Heart left ventricle (tissue), 16 donors: ENCODE results near the gene MUCL3. TPM values are rescaled to one million over a fixed set of nuclear protein-coding genes. Genes with fewer than 3 reads are reported as not detected.
A peak's percentile ranks its signal among the peaks of the same experiment; 100 is the strongest.

ENCODE experiments used
- ATAC-seq, 4 donors: fragments of 200-7000 bp; cut with Tn5 transposase; one replicate each; pipeline ENCODE4 v1.9.1; 2020 to 2022; ENCODE audit warnings: moderate library complexity in 4 of 4, mild to moderate bottlenecking in 3 of 4, moderate number of reproducible peaks in 1 of 4
- DNase-seq, 5 donors: peaks; one replicate each; pipeline ENCODE4 v3.0.0-alpha.2; 2020
- H3K27ac ChIP-seq, 12 donors: fragments of 200-600 bp; sonication (generic) in 4 of 12; one replicate each; pipeline versions ENCODE4 v1.5.0 to v1.8.0; 2016 to 2022; ENCODE audit warnings: mild to moderate bottlenecking in 2 of 12
- H3K27me3 ChIP-seq, 9 donors: fragments of 200-600 bp; sonication (generic) in 2 of 9; one replicate each; pipeline versions ENCODE4 v1.5.1 to v1.8.0; 2016 to 2022; ENCODE audit warnings: mild to moderate bottlenecking in 3 of 9
- H3K36me3 ChIP-seq, 9 donors: fragments of 200-600 bp; sonication (generic) in 2 of 9; one replicate each; pipeline versions ENCODE4 v1.5.0 to v1.8.0; 2018 to 2022; ENCODE audit warnings: mild to moderate bottlenecking in 2 of 9
- H3K4me1 ChIP-seq, 12 donors: fragments of 200-600 bp; sonication (generic) in 4 of 12; one replicate each; pipeline versions ENCODE4 v1.5.0 to v1.8.0; 2016 to 2022; ENCODE audit warnings: mild to moderate bottlenecking in 3 of 12
- H3K4me3 ChIP-seq, 12 donors: fragments of 200-600 bp; sonication (generic) in 4 of 12; one replicate each; pipeline versions ENCODE4 v1.5.0 to v1.8.0; 2017 to 2022; ENCODE audit warnings: mild to moderate bottlenecking in 9 of 12, moderate library complexity in 4 of 12
- H3K9me3 ChIP-seq, 12 donors: fragments of 200-600 bp; sonication (generic) in 4 of 12; one replicate each; pipeline versions ENCODE4 v1.5.0 to v1.8.0; 2016 to 2022; ENCODE audit warnings: mild to moderate bottlenecking in 1 of 12
- CTCF ChIP-seq, 12 donors: fragments of 200-600 bp; sonication (generic) in 4 of 12; IDR thresholded peaks; one replicate each; pipeline versions ENCODE4 v1.5.0 to v1.8.0; 2018 to 2022; ENCODE audit warnings: antibody characterized with exemption in 12 of 12, mild to moderate bottlenecking in 5 of 12
- POLR2A ChIP-seq, 2 donors: fragments of 450-650 bp; IDR thresholded peaks; one replicate each; pipeline ENCODE4 v1.6.1; 2017; ENCODE audit warnings: antibody characterized with exemption in 2 of 2, mild to moderate bottlenecking in 2 of 2, moderate library complexity in 2 of 2
- WGBS, 4 donors: extraction: QIAGEN DNeasy Blood & Tissue Kit in 2 of 4; methylation state at CpG; one replicate each; pipeline versions ENCODE4 v1.1.5 to v1.1.7; 2013 to 2018; 5-methylcytosine and 5-hydroxymethylcytosine counted together
- intact Hi-C, 10 donors: fragments of 100-400 bp; cut with DNase I; formaldehyde crosslinking; loops; one replicate each; pipeline versions ENCODE4 v1.11.1 to v1.14.2; 2022
- polyA plus RNA-seq, 2 donors: library from polyadenylated mRNA; stranded (reverse); fragments of 200-250 nt; gene quantifications; one replicate each; pipeline ENCODE4 v1.2.3, GENCODE V29; 2013
- total RNA-seq, 9 donors: library from RNA; depleted of rRNA in 2 of 9; stranded (reverse); fragments of >200 nt in 2 of 9; fragmentation: NEBNext Ultra II Directional in 3 of 9; extraction: Animal tissue kit (Norgen Biotek cat#: 25700) in 3 of 9; gene quantifications; one replicate each; pipeline versions ENCODE4 v1.1.0 to v1.2.4, GENCODE V29; 2016 to 2023
- donor health status: ischemic (EF 13 %, LVEDD 7.1; RV severe dilation, severe dysfunction).
- donor health status: healthy with polysubstance abuse.
- donor health status: DM: no; HTN: yes; CAD: no.
- donor health status: DM: no; HTN: no; CAD: no.
- donor health status: ischemic (EF 25% LVEDD 6.9; RV normal size, moderate dysfunction).
- donor health status: ischemic (EF 25% LVEDD 5.7; RV mildly dilated, moderate dysfunction).
- donor health status: healthy.
- donor health status: DM: yes; HTN: yes; CAD: no.
- donor health status: ischemic (EF 35%, LVEDD 5.7; RV mildly dilated, moderate dysfunction).
- donor health status: nonischemic (EF 11% LVEDD 7.7; RV severe dilation, severe dysfunction).
- donor health status: DM: yes; HTN: yes; CAD: no.
- donor health status: PGD.
- donor health status: ischemic (EF 29% LVEDD 5.4; RV normal size, mild dysfunction).
- donor health status: nonischemic (EF 23%, LVEDD 6.1; RV moderate dilation, normal function).

MUCL3 gene
- total and polyA plus RNA-seq, 11 donors = 0.03 to 0.11 TPM; not detected in 9

GRCh38 chr6:30948811-30949210 is 8.0 kb downstream of the MUCL3 start:
- intact Hi-C loops = loop anchor here in 1 of 10 donors (10.0 kb wide), 1 partner anchor 56 kb away; no protein-coding TSS in a partner anchor
- Histone ChIP-seq H3K36me3 (no peaks in the 10 kb centered on the region), H3K4me1 (no peaks in the 10 kb centered on the region), H3K27ac (no peak overlapping the region), H3K9me3 (no peaks in the 10 kb centered on the region), H3K4me3 (no peak overlapping the region), H3K27me3 (peaks cover 0 to 8% (median 0%) of the 10 kb centered on the region in 9 donors)
- TF ChIP-seq POLR2A (IDR thresholded peaks at IDR 0.05) (no peak), CTCF (IDR thresholded peaks at IDR 0.05) (no peak)
- ATAC-seq (no peak), DNase-seq (no peak)
- 93 to 96% (median 94%) methylated on average over 6 of the region's 6 CpGs for WGBS, 4 donors

GRCh38 chr6:30951907-30952469 is 11.2 kb downstream of the MUCL3 start:
- Histone ChIP-seq H3K36me3 (no peaks in the 10 kb centered on the region), H3K4me3 (no peak overlapping the region), H3K27ac (no peak overlapping the region), H3K9me3 (no peaks in the 10 kb centered on the region), H3K4me1 (peaks cover 0 to 15% (median 0%) of the 10 kb centered on the region in 12 donors), H3K27me3 (peaks cover 0 to 31% (median 0%) of the 10 kb centered on the region in 9 donors)
- DNase-seq (no peak), ATAC-seq (no peak)
- intact Hi-C loops = no loop called here
- no peak for TF ChIP-seq POLR2A (IDR thresholded peaks at IDR 0.05)
- 79 to 92% (median 86%) methylated on average over 5 of the region's 5 CpGs for WGBS, 4 donors

GRCh38 chr6:30954631-30955366 is 14.0 kb downstream of the MUCL3 start:
- Histone ChIP-seq H3K4me3 (peak overlapping the region in 11 of 12 donors; percentile 23 to 60 (median 51)), H3K4me1 (peaks cover 0 to 15% (median 0%) of the 10 kb centered on the region in 12 donors), H3K36me3 (no peaks in the 10 kb centered on the region), H3K27me3 (peaks cover 0 to 38% (median 0%) of the 10 kb centered on the region in 9 donors), H3K27ac (peak overlapping the region in 4 of 12 donors; percentile 31 to 63 (median 38)), H3K9me3 (no peaks in the 10 kb centered on the region)
- no peak for TF ChIP-seq POLR2A (IDR thresholded peaks at IDR 0.05)
- TF ChIP-seq CTCF (IDR thresholded peaks at IDR 0.05) = no peak
- DNase-seq = no peak
- WGBS, 4 donors = 58 to 77% (median 66%) methylated on average over 9 of the region's 9 CpGs
- peak in 3 of 4 donors; percentile 9 to 25 (median 14) for ATAC-seq
- intact Hi-C loops = no loop called here

GRCh38 chr6:30955367-30956042 is 14.7 kb downstream of the MUCL3 start:
- Histone ChIP-seq H3K9me3 (no peaks in the 10 kb centered on the region), H3K4me3 (peak overlapping the region; percentile 15 to 60 (median 51)), H3K27ac (peak overlapping the region in 4 of 12 donors; percentile 31 to 63 (median 38)), H3K36me3 (no peaks in the 10 kb centered on the region), H3K4me1 (peaks cover 0 to 15% (median 0%) of the 10 kb centered on the region in 12 donors), H3K27me3 (peaks cover 0 to 38% (median 0%) of the 10 kb centered on the region in 9 donors)
- 8 to 29% (median 11%) methylated on average over 20 to 46 of the region's 46 CpGs for WGBS, 4 donors
- TF ChIP-seq CTCF (IDR thresholded peaks at IDR 0.05) (no peak), POLR2A (IDR thresholded peaks at IDR 0.05) (no peak)
- intact Hi-C loops = no loop called here
- DNase-seq (peak; percentile 54 to 81 (median 60)), ATAC-seq (peak in 3 of 4 donors; percentile 85 to 95 (median 93))
